HG03280 (cell line): ENCODE results near the gene LIPE.
"Not testable (repeated sequence)": the region's sequence is repeated elsewhere in the genome, so short reads cannot be mapped to it uniquely, and the experiment has no call there.

Source experiments
- ATAC-seq: cut with Tn5 transposase; IDR thresholded peaks from one replicate; pipeline ENCODE4 v1.9.1; 2021; ENCODE audit warnings: mild to moderate bottlenecking, moderate library complexity; ENCODE audit not compliant: unreplicated experiment

Gene LIPE, protein sequence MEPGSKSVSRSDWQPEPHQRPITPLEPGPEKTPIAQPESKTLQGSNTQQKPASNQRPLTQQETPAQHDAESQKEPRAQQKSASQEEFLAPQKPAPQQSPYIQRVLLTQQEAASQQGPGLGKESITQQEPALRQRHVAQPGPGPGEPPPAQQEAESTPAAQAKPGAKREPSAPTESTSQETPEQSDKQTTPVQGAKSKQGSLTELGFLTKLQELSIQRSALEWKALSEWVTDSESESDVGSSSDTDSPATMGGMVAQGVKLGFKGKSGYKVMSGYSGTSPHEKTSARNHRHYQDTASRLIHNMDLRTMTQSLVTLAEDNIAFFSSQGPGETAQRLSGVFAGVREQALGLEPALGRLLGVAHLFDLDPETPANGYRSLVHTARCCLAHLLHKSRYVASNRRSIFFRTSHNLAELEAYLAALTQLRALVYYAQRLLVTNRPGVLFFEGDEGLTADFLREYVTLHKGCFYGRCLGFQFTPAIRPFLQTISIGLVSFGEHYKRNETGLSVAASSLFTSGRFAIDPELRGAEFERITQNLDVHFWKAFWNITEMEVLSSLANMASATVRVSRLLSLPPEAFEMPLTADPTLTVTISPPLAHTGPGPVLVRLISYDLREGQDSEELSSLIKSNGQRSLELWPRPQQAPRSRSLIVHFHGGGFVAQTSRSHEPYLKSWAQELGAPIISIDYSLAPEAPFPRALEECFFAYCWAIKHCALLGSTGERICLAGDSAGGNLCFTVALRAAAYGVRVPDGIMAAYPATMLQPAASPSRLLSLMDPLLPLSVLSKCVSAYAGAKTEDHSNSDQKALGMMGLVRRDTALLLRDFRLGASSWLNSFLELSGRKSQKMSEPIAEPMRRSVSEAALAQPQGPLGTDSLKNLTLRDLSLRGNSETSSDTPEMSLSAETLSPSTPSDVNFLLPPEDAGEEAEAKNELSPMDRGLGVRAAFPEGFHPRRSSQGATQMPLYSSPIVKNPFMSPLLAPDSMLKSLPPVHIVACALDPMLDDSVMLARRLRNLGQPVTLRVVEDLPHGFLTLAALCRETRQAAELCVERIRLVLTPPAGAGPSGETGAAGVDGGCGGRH

GRCh38 chr19:42427313-42427712 is at the start of gene LIPE:
Gene LIPE, minus strand, starts transcription at chr19:42427388. Its CDS starts 239 bp downstream, at chr19:42427149.
- no peak for ATAC-seq

GRCh38 chr19:42475366-42475765 is 48.2 kb upstream of the LIPE start:
- ATAC-seq: no peak

DNA sequence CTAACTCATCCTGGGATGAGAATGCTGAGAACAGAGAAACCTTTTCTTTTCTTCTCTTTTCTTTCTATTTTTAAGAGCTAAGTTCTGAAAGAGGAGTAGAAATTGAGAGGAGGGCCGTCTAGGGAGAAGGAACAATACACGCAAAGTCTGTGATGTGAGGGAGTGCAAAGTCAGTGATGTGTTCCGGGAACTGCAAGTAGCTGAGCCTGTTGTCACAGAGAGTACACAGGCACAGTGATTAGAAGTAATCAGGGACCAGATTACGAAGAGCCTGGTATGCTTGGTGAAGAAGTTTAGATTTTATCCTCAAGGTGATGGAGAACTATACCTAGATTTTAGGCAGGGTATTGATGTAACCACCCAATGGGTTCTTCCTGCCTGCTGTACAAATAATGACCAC is 47.6 kb upstream of the LIPE start:
- ATAC-seq: no peak

GRCh38 chr19:42473686-42474085 is 46.5 kb upstream of the LIPE start:
- ATAC-seq: no peak

- ATAC-seq: no peak
These were observed 45.4 kb upstream of the LIPE start for GRCh38 chr19:42472402-42473147.

DNA sequence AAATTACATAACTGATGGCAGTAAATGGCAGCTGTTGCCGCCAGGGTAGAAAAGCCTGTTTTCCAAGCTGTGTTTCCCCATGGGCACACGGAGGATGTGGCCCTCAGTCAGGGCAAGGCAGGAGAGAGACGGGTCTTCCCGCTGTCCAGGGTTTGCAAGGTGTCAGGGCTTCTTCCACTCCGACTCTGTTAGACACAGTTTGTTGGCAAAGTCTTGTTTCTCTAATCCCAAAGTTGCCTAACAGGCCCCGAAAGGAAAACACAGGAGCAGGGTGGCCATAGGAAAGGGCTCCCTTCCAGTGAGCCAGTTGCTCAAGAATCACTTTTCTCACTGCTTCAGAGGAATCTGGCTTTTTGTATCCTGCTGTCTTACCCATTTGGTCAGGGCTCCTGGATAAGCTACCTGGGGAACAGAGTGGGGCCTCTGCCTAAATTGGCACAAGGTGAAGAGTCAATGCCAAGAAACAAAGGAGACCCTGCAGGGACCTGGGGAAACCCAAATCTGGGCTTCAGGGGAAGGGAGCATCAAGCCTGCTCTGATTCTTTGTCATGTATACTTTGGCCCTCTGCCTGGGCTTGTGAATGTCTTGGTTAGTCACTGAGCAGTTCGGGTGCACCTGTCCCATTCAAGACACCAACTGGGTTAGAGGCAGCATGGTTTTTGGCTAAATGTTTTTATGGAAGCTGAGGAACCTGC is 44.5 kb upstream of the LIPE start:
- no peak for ATAC-seq

- no peak for ATAC-seq
These were observed 42.4 kb upstream of the LIPE start for GRCh38 chr19:42469311-42470235.

DNA sequence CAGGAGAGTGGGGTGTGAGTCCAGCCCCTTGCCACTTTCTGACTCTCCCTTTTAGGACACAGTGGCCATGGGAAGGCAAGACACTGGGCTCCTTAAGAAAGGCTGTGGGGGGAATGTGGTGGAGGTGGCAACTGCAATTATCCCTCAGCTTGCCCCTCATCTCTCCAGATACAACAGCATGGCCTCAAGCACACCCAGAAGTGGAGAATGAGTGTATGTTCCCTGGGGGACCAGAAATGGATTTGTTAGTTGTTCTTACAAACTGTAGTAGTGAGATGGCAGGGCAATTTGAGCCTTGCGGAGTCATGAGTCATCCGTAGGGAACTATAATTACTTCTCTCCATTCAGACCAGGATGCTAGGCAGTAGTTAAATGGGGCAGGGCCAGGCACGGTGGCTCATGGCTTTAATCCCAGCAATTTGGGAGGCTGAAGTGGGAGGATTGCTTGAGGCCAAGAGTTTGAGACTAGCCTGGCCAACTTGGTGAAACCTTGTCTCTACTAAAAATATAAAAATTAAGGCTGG is 41.1 kb upstream of the LIPE start:
- ATAC-seq: no peak

DNA sequence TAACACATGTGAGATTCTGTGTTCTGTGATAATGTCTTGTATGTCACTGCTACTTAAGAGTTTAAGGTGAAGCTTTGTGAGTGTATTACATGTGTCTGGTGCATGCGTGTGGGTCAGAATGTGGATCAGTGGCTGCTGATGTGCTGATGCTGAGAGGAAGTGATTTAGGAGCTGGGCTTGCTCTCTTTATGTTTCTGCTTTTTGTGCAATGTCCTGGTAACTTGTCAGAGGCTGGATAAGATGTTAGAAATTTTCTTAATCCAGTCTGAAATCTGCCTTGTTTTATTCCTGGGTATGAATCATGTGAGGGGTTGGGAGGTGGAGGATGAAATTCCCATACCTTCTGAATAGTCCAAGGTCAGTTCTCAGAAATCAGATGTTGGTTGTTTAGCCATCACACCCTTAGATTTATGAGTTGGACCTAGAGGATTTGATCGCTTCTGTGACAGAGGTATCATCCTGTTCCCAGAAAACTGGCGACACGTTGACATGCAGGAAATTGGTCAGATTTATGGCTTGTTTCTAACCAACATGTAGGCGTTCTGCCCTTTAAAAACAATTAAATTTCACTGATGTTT is 40.1 kb upstream of the LIPE start:
- ATAC-seq: no peak

DNA sequence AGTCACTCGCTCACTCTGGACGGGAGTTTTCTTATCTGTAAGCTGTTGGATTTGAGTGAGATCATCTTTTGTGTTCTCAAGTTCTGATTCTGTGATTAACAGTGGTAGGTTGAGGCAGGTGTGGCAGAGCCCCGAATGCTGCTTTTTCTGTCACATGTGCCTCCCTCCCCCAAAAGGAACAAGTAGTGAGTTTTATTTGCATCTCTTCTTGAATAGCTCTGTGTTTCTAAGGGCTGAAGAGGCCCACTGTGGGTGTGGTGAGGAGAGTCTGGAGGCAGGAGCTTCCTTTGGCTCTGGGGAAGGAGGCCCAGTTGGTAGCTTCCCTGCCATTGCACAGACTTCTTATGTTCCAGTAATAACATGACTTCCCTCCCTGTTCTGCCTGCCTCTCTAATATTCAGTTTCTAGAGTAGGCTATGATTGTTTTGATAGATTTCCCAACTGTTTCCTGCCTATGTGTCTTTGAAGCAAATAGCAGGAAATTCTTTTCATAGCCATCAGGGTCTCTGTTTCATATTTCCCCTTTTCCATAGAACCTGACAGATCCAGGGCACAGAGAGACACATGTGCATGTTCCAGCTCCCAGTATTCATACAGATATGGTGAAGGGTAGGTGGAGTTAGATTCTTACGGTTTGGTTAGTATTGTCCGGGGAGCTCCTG is 39.5 kb upstream of the LIPE start:
- no peak for ATAC-seq

GRCh38 chr19:42465827-42466280 is 38.7 kb upstream of the LIPE start:
- no peak for ATAC-seq

GRCh38 chr19:42461700-42462324 is 34.6 kb upstream of the LIPE start:
- no peak for ATAC-seq

GRCh38 chr19:42461231-42461630 is 34.0 kb upstream of the LIPE start:
- not testable (repeated sequence) for ATAC-seq

DNA sequence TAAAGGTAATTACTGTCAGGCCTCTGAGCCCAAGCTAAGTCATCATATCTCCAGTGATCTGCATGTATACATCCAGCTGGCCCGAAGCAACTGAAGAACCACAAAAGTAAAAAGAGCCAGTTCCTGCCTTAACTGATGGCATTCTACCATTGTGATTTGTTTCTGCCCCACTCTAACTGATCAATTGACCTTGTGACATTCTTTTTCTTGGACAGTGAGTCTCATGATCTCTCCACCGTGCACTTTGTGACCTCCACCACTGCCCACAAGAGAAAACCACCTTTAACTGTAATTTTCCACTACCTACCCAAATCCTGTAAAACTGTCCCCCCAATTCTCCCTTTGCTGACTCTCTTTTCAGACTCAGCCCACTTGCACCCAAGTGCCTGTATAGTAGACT is 32.7 kb upstream of the LIPE start:
- ATAC-seq: no peak

- no peak for ATAC-seq
These were observed 28.5 kb upstream of the LIPE start for GRCh38 chr19:42455621-42456081.

- no peak for ATAC-seq
These were observed 27.9 kb upstream of the LIPE start for GRCh38 chr19:42455086-42455485.

- no peak for ATAC-seq
These were observed 25.4 kb upstream of the LIPE start for GRCh38 chr19:42452590-42452989.
